GM23338 (cell line): Measurements from ENCODE around the gene GTF2H1. TPM values are rescaled to one million over a fixed set of nuclear protein-coding genes. Genes with fewer than 3 reads are reported as not detected.

ENCODE experiments used
- ATAC-seq: fragments of 200-7000 bp; cut with Tn5 transposase; 3 replicates; pipeline ENCODE4 v1.9.1; 2020
- DNase-seq: peaks from one replicate; pipeline ENCODE4 v3.0.0-alpha.2; 2015; ENCODE audit warnings: low spot score
- H2AFZ ChIP-seq: fragments of 200-600 bp; sonication (generic); 2 replicates; pipeline ENCODE4 v1.8.0; 2016; ENCODE audit warnings: antibody characterized with exemption, mild to moderate bottlenecking, moderate library complexity
- H3F3A ChIP-seq: fragments of 200-600 bp; sonication (generic); replicated peaks from 2 replicates; pipeline ENCODE4 v1.8.0; 2017; ENCODE audit warnings: antibody characterized with exemption, mixed run types, low read depth
- H3K27ac ChIP-seq: fragments of 200-600 bp; sonication (generic); 2 replicates; pipeline ENCODE4 v1.6.1; 2016; ENCODE audit warnings: low read depth
- H3K27me3 ChIP-seq: fragments of 200-600 bp; sonication (generic); 2 replicates; pipeline ENCODE4 v1.8.0; 2016; ENCODE audit warnings: mild to moderate bottlenecking, mixed run types, moderate library complexity; ENCODE audit not compliant: insufficient read depth
- H3K36me3 ChIP-seq: fragments of 200-600 bp; sonication (generic); 2 replicates; pipeline ENCODE4 v1.8.0; 2016; ENCODE audit warnings: mild to moderate bottlenecking; ENCODE audit not compliant: insufficient read depth
- H3K4me1 ChIP-seq: fragments of 200-600 bp; sonication (generic); 2 replicates; pipeline ENCODE4 v1.8.0; 2016; ENCODE audit warnings: mild to moderate bottlenecking, moderate library complexity; ENCODE audit not compliant: insufficient read depth
- H3K4me2 ChIP-seq: fragments of 200-600 bp; sonication (generic); 2 replicates; pipeline ENCODE4 v1.7.1; 2017; ENCODE audit warnings: mixed run types
- H3K4me3 ChIP-seq: fragments of 200-600 bp; sonication (generic); 2 replicates; pipeline ENCODE4 v1.6.1; 2016; ENCODE audit warnings: mixed run types
- H3K79me2 ChIP-seq: fragments of 200-600 bp; sonication (generic); replicated peaks from 2 replicates; pipeline ENCODE4 v1.8.0; 2017; ENCODE audit warnings: mild to moderate bottlenecking; ENCODE audit not compliant: insufficient read depth
- H3K9me2 ChIP-seq: fragments of 200-600 bp; sonication (generic); 2 replicates; pipeline ENCODE4 v1.8.0; 2017; ENCODE audit not compliant: insufficient read depth
- H4K20me1 ChIP-seq: fragments of 200-600 bp; sonication (generic); replicated peaks from 2 replicates; pipeline ENCODE4 v1.8.0; 2017; ENCODE audit warnings: mild to moderate bottlenecking; ENCODE audit not compliant: insufficient read depth
- H3K27ac Mint-ChIP-seq: 2 replicates; pipeline ENCODE4 v1.8.0; 2020; ENCODE audit warnings: inconsistent platforms, mild to moderate bottlenecking, moderate library complexity, mixed read lengths
- H3K27me3 Mint-ChIP-seq: 3 replicates; pipeline ENCODE4 v1.8.0; 2022; ENCODE audit warnings: low read depth, mild to moderate bottlenecking, moderate library complexity, mixed read lengths, inconsistent platforms; ENCODE audit not compliant: insufficient read depth, poor library complexity
- H3K36me3 Mint-ChIP-seq: 3 replicates; pipeline ENCODE4 v1.8.0; 2021; ENCODE audit warnings: low read depth, mild to moderate bottlenecking, inconsistent platforms, moderate library complexity, mixed read lengths
- H3K4me1 Mint-ChIP-seq: 3 replicates; pipeline ENCODE4 v1.8.0; 2020; ENCODE audit warnings: mild to moderate bottlenecking, inconsistent platforms, mixed read lengths
- H3K4me3 Mint-ChIP-seq: 3 replicates; pipeline ENCODE4 v1.8.0; 2021; ENCODE audit warnings: moderate library complexity, mild to moderate bottlenecking, inconsistent platforms, mixed read lengths
- H3K9me3 Mint-ChIP-seq: 3 replicates; pipeline ENCODE4 v1.8.0; 2020; ENCODE audit warnings: moderate library complexity, mild to moderate bottlenecking, inconsistent platforms, mixed read lengths
- CREB1 ChIP-seq: fragments of 250-450 bp; sonication (Bioruptor Pico); IDR thresholded peaks from 2 replicates; pipeline ENCODE4 v1.5.0; 2020; ENCODE audit warnings: low read depth, mild to moderate bottlenecking, moderate library complexity
- CTCF ChIP-seq, 2 experiments: fragments of 200-600 bp in 1 of 2; sonication (generic) in 1 of 2; conservative IDR thresholded peaks; 2 replicates each; pipeline versions ENCODE4 v1.5.1 to v1.6.1; 2016 to 2017; ENCODE audit warnings: antibody characterized with exemption in 2 of 2, low read depth in 2 of 2, mild to moderate bottlenecking in 2 of 2, moderate library complexity in 1 of 2
- ETS1 ChIP-seq: IDR thresholded peaks from 2 replicates; pipeline ENCODE4 v1.6.1; 2016; ENCODE audit warnings: antibody characterized with exemption
- EZH2 ChIP-seq: fragments of 200-600 bp; sonication (generic); IDR thresholded peaks from one replicate; pipeline ENCODE4 v1.8.0; 2017; ENCODE audit warnings: antibody characterized with exemption, mild to moderate bottlenecking, low read depth; ENCODE audit not compliant: unreplicated experiment
- EZH2phosphoT487 ChIP-seq: fragments of 200-600 bp; sonication (generic); IDR thresholded peaks from one replicate; pipeline ENCODE4 v1.8.1; 2018; ENCODE audit warnings: antibody characterized with exemption; ENCODE audit not compliant: unreplicated experiment
- JUNB ChIP-seq: IDR thresholded peaks from one replicate; pipeline ENCODE4 v1.6.1; 2016; ENCODE audit warnings: antibody characterized with exemption; ENCODE audit not compliant: unreplicated experiment
- NANOG ChIP-seq: IDR thresholded peaks from 2 replicates; pipeline ENCODE4 v1.6.1; 2016; ENCODE audit warnings: antibody characterized with exemption, borderline replicate concordance
- POLR2AphosphoS5 ChIP-seq: IDR thresholded peaks from 2 replicates; pipeline ENCODE4 v1.6.1; 2016; ENCODE audit warnings: antibody characterized with exemption, low read depth
- STAT1 ChIP-seq: IDR thresholded peaks from one replicate; pipeline ENCODE4 v1.6.1; 2016; ENCODE audit warnings: antibody characterized with exemption; ENCODE audit not compliant: unreplicated experiment
- ZNF114 ChIP-seq: fragments of 250-450 bp; sonication (Bioruptor Pico); IDR thresholded peaks from 2 replicates; pipeline ENCODE4 v1.5.0; 2020; ENCODE audit warnings: mild to moderate bottlenecking, moderate library complexity
- ZNF331 ChIP-seq: fragments of 250-450 bp; sonication (Bioruptor Pico); IDR thresholded peaks from 2 replicates; pipeline ENCODE4 v1.5.0; 2020; ENCODE audit warnings: low read depth, mild to moderate bottlenecking, moderate library complexity
- ZNF462 ChIP-seq: fragments of 250-450 bp; sonication (Bioruptor Pico); IDR thresholded peaks from 2 replicates; pipeline ENCODE4 v1.5.0; 2020; ENCODE audit warnings: mild to moderate bottlenecking, moderate library complexity
- polyA plus RNA-seq: library from polyadenylated mRNA; unstranded; fragments of >200 nt; fragmentation: Nextera tagmentation; extraction: Ambion mirVana; gene quantifications from 2 replicates; pipeline ENCODE4 v1.2.1, GENCODE V29; 2016
- total RNA-seq: library from RNA; depleted of rRNA; stranded (reverse); fragments of >200 nt; shearing (Covaris generic); gene quantifications from 2 replicates; pipeline ENCODE4 v1.2.3, GENCODE V29; 2014

GTF2H1 gene
- total and polyA plus RNA-seq, 2 experiments from 2014 or later = 16.5 to 43.6 TPM

GRCh38 chr11:18324381-18324780, 2.0 kb downstream of the GTF2H1 start (continued):
- TF ChIP-seq ETS1 = no peak
- TF ChIP-seq EZH2phosphoT487 = no peak
- no peak for TF ChIP-seq STAT1

GRCh38 chr11:18329196-18329870, 7.0 kb downstream of the GTF2H1 start:
- peaks cover 32% of the 10 kb centered on the region for H3K36me3 Mint-ChIP-seq
- H2AFZ ChIP-seq = no peak overlapping the region
- peak overlapping the region; percentile 63 for H3K27ac Mint-ChIP-seq
- TF ChIP-seq ZNF331 (CRISPR knock-in tag) (no peak), CTCF (conservative IDR thresholded peaks at IDR 0.05; ENCODE audit: low read depth in 2 of 2) (no peak), EZH2 (no peak), ZNF462 (CRISPR knock-in tag) (no peak), POLR2AphosphoS5 (no peak), STAT1 (no peak), JUNB (no peak), ZNF114 (CRISPR knock-in tag) (no peak), NANOG (no peak), ETS1 (no peak), CREB1 (CRISPR knock-in tag) (no peak)

More at GRCh38 chr11:18329196-18329870, 7.0 kb downstream of the GTF2H1 start:
- peaks cover 19% of the 10 kb centered on the region for H3K4me1 Mint-ChIP-seq
- no peak overlapping the region for H3K27ac ChIP-seq
- H3K4me2 ChIP-seq = no peak overlapping the region
- no peak for ATAC-seq
- peaks cover 12% of the 10 kb centered on the region; the same call in 1 of the 2 replicates for H3K4me1 ChIP-seq
- H3K4me3 ChIP-seq = no peak overlapping the region
- H3K79me2 ChIP-seq = peaks cover 72% of the 10 kb centered on the region
- H3K36me3 ChIP-seq = peaks cover 21% of the 10 kb centered on the region
- no peaks in the 10 kb centered on the region for H3K27me3 ChIP-seq
- no peaks in the 10 kb centered on the region for H3K9me2 ChIP-seq
- H3F3A ChIP-seq = no peaks in the 10 kb centered on the region
- no peak for DNase-seq
- no peaks in the 10 kb centered on the region for H3K27me3 Mint-ChIP-seq
- no peaks in the 10 kb centered on the region for H4K20me1 ChIP-seq
- no peaks in the 10 kb centered on the region for H3K9me3 Mint-ChIP-seq
- H3K4me3 Mint-ChIP-seq = no peak overlapping the region
